Lower leg skin (tissue), 3 donors: ENCODE data around the gene CIB1.

Experiments used
- POLR2A ChIP-seq, 2 donors: fragments of 450-650 bp; IDR thresholded peaks; one replicate each; pipeline ENCODE4 v1.6.1; 2016 to 2017; ENCODE audit warnings: antibody characterized with exemption in 2 of 2, mild to moderate bottlenecking in 1 of 2, moderate library complexity in 1 of 2
- TF ChIP-seq, protein P1 (sequence below), 3 donors: fragments of 450-650 bp; IDR thresholded peaks; one replicate each; pipeline ENCODE4 v1.5.1; 2016; ENCODE audit warnings: antibody characterized with exemption in 3 of 3, mild to moderate bottlenecking in 3 of 3, moderate library complexity in 2 of 3

DNA sequence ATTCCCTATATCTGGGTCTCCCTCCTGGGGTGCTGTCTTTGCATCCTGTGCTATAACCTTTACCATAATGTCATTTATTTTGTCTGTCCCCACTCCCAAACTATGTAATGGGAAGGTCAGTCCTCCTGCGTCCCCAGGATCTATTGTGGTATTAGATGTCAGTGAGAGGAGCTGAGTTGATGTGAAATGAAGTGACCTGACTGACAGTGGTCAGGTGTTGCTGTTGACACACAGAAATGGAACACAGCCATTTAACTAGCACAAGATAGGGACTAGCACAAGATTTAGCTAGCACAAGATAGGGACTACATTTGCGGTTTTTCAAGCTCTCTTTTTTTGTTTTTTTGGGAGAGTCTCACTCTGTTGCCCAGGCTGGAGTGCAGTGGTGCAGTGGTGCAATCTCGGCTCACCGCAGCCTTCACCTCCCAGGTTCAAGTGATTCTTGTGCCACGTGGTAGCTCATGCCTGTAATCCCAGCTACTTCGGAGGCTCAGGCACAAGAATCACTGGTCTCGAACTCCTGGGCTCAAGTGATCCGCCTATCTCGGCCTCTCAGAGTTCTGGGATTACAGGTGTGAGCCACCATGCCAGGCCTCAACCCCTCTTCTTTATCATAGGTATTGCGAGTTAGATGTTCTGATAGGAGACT is 36.9 kb upstream of the CIB1 start:
- TF ChIP-seq, protein P1, sequence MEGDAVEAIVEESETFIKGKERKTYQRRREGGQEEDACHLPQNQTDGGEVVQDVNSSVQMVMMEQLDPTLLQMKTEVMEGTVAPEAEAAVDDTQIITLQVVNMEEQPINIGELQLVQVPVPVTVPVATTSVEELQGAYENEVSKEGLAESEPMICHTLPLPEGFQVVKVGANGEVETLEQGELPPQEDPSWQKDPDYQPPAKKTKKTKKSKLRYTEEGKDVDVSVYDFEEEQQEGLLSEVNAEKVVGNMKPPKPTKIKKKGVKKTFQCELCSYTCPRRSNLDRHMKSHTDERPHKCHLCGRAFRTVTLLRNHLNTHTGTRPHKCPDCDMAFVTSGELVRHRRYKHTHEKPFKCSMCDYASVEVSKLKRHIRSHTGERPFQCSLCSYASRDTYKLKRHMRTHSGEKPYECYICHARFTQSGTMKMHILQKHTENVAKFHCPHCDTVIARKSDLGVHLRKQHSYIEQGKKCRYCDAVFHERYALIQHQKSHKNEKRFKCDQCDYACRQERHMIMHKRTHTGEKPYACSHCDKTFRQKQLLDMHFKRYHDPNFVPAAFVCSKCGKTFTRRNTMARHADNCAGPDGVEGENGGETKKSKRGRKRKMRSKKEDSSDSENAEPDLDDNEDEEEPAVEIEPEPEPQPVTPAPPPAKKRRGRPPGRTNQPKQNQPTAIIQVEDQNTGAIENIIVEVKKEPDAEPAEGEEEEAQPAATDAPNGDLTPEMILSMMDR (IDR thresholded peaks at IDR 0.05), result no peak
- TF ChIP-seq POLR2A (IDR thresholded peaks at IDR 0.05), result no peak
